Peyer's patch (tissue), 4 donors: ENCODE data around the gene AMPD3.

Experiments used
- CTCF ChIP-seq, 6 experiments: fragments of 450-650 bp in 4 of 6; fragments of 200-600 bp in 2 of 6; sonication (generic) in 1 of 6; IDR thresholded peaks; one replicate each; pipeline ENCODE4 v1.5.1; 2017 to 2019; ENCODE audit warnings: antibody characterized with exemption in 6 of 6, mild to moderate bottlenecking in 3 of 6, moderate library complexity in 1 of 6
- POLR2A ChIP-seq, 2 donors: fragments of 450-650 bp; IDR thresholded peaks; one replicate each; pipeline ENCODE4 v1.5.1; 2017; ENCODE audit warnings: antibody characterized with exemption in 2 of 2, mild to moderate bottlenecking in 2 of 2, moderate library complexity in 2 of 2

- TF ChIP-seq CTCF (IDR thresholded peaks at IDR 0.05) = no peak
- no peak for TF ChIP-seq POLR2A (IDR thresholded peaks at IDR 0.05)
Measured at GRCh38 chr11:10518123-10518522, 63.1 kb downstream of the AMPD3 start.
